ENCODE measurements around the gene ITGA4. TPM values are rescaled to one million over a fixed set of nuclear protein-coding genes. Genes with fewer than 3 reads are reported as not detected.

ITGA4 gene
- total RNA-seq, result under 0.01 and 1.00 TPM in 2 replicates

DNA sequence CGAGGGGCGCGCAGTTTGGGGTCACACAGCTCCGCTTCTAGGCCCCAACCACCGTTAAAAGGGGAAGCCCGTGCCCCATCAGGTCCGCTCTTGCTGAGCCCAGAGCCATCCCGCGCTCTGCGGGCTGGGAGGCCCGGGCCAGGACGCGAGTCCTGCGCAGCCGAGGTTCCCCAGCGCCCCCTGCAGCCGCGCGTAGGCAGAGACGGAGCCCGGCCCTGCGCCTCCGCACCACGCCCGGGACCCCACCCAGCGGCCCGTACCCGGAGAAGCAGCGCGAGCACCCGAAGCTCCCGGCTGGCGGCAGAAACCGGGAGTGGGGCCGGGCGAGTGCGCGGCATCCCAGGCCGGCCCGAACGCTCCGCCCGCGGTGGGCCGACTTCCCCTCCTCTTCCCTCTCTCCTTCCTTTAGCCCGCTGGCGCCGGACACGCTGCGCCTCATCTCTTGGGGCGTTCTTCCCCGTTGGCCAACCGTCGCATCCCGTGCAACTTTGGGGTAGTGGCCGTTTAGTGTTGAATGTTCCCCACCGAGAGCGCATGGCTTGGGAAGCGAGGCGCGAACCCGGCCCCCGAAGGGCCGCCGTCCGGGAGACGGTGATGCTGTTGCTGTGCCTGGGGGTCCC, at the start of gene ITGA4:
Gene ITGA4 (plus strand): TSS at position 266 of the 620 bp plus-strand sequence. CDS start 269 bp downstream, at position 535.

Other genes with a start within 250 kb of the ITGA4 start
- 0.36 TPM in 1 of 2 replicates, not detected in the other for gene CERKL, start 199.7 kb downstream of the ITGA4 start, total RNA-seq
- not detected in 2 replicates for gene NEUROD1, start 223.1 kb downstream of the ITGA4 start, total RNA-seq